Fibroblast of lung (primary cell): ENCODE measurements around the gene KIN. TPM values are rescaled to one million over a fixed set of nuclear protein-coding genes. Genes with fewer than 3 reads are reported as not detected.
"Not testable (repeated sequence)": the region's sequence is repeated elsewhere in the genome, so short reads cannot be mapped to it uniquely, and the experiment has no call there.

Experiments used
- DNase-seq, 2 donors: peaks; one replicate each; pipeline versions ENCODE4 v3.0.0 to v3.0.0-alpha.2; 2010; ENCODE audit warnings: low read depth in 2 of 2
- H2AFZ ChIP-seq: 2 replicates; pipeline ENCODE4 v1.5.1; 2012; ENCODE audit warnings: low read length, control low read depth, inconsistent platforms
- H3K27ac ChIP-seq: 2 replicates; pipeline ENCODE4 v1.5.1; 2011; ENCODE audit warnings: low read length, control low read depth; ENCODE audit not compliant: insufficient read depth
- H3K27me3 ChIP-seq: 2 replicates; pipeline ENCODE4 v1.5.1; 2011; ENCODE audit warnings: mild to moderate bottlenecking, low read length; ENCODE audit not compliant: control insufficient read depth, insufficient read depth
- H3K36me3 ChIP-seq: 2 replicates; pipeline ENCODE4 v1.5.1; 2011; ENCODE audit warnings: low read length; ENCODE audit not compliant: control insufficient read depth, insufficient read depth
- H3K4me1 ChIP-seq: 2 replicates; pipeline ENCODE4 v1.5.1; 2011; ENCODE audit warnings: low read length; ENCODE audit not compliant: control insufficient read depth, insufficient read depth; ENCODE audit errors: extremely low read depth
- H3K4me2 ChIP-seq: 2 replicates; pipeline ENCODE4 v1.5.1; 2011; ENCODE audit warnings: low read length, control low read depth; ENCODE audit not compliant: insufficient read depth; ENCODE audit errors: extremely low read depth
- H3K4me3 ChIP-seq, 4 experiments: fragments of 200-600 bp in 1 of 4; sonication (generic) in 1 of 4; replicated peaks in 1 of 4; 2 replicates each; pipeline ENCODE4 v1.5.1; 2011 to 2016; ENCODE audit warnings: low read length in 4 of 4, low read depth in 3 of 4, mild to moderate bottlenecking in 3 of 4, control low read depth in 2 of 4, inconsistent platforms in 1 of 4, mixed read lengths in 1 of 4; ENCODE audit not compliant: insufficient read depth in 1 of 4; ENCODE audit errors: control extremely low read depth in 1 of 4
- H3K79me2 ChIP-seq: 2 replicates; pipeline ENCODE4 v1.5.1; 2012; ENCODE audit warnings: mild to moderate bottlenecking, low read length, inconsistent platforms; ENCODE audit not compliant: control insufficient read depth, insufficient read depth
- H3K9ac ChIP-seq: 2 replicates; pipeline ENCODE4 v1.5.1; 2011; ENCODE audit warnings: mild to moderate bottlenecking, low read length, control low read depth; ENCODE audit not compliant: insufficient read depth
- H3K9me3 ChIP-seq: 2 replicates; pipeline ENCODE4 v1.5.1; 2012; ENCODE audit warnings: low read depth, low read length; ENCODE audit not compliant: control insufficient read depth, insufficient read depth
- H4K20me1 ChIP-seq: 2 replicates; pipeline ENCODE4 v1.5.1; 2011; ENCODE audit warnings: low read length; ENCODE audit not compliant: control insufficient read depth, insufficient read depth; ENCODE audit errors: extremely low read depth
- CTCF ChIP-seq, 2 donors: IDR thresholded peaks in 1 of 2; conservative IDR thresholded peaks in 1 of 2; 1 replicate in 1 of 2; 2 replicates in 1 of 2; pipeline ENCODE4 v1.5.1; 2011 to 2012; ENCODE audit warnings: low read length in 2 of 2, control low read depth in 1 of 2, inconsistent platforms in 1 of 2, low read depth in 1 of 2, mild to moderate bottlenecking in 1 of 2
- EZH2 ChIP-seq: IDR thresholded peaks from 2 replicates; pipeline ENCODE4 v1.5.1; 2012; ENCODE audit warnings: low read length, control low read depth, mild to moderate bottlenecking; ENCODE audit errors: missing control alignments
- polyA plus RNA-seq, 2 donors: library from polyadenylated mRNA; depleted of rRNA in 1 of 2; stranded (reverse) in 1 of 2; unstranded in 1 of 2; fragments of >200 nt; gene quantifications; 2 replicates each; pipeline ENCODE4 v1.2.1, GENCODE V29; 2011 to 2012; ENCODE audit warnings: missing spikeins in 1 of 2
- total RNA-seq: library from RNA; depleted of rRNA; stranded (reverse); fragments of >200 nt; gene quantifications from 2 replicates; pipeline ENCODE4 v1.2.1, GENCODE V29; 2014

Gene KIN
- total and polyA plus RNA-seq, 2 donors (not counting 1 experiment from before 2014, with no cell fraction given), result 9.6 to 10.1 TPM

- Histone ChIP-seq H3K79me2 (no peaks in the 10 kb centered on the region), H3K4me2 (no peak overlapping the region), H2AFZ (no peak overlapping the region), H3K4me1 (no peaks in the 10 kb centered on the region), H3K9me3 (no peaks in the 10 kb centered on the region), H3K9ac (no peak overlapping the region), H4K20me1 (no peaks in the 10 kb centered on the region), H3K4me3 (no peak overlapping the region), H3K27me3 (no peaks in the 10 kb centered on the region), H3K27ac (no peak overlapping the region), H3K36me3 (no peaks in the 10 kb centered on the region)
- TF ChIP-seq CTCF (conservative IDR thresholded peaks at IDR 0.05 in 1 of 2, IDR thresholded peaks at IDR 0.05 in 1 of 2; ENCODE audit: low read depth in 1 of 2, low read length in 2 of 2), result no peak
- no peak for TF ChIP-seq EZH2
- no peak for DNase-seq
Observed at GRCh38 chr10:7715515-7715914, 72.3 kb downstream of the KIN start.

- H3K4me2 ChIP-seq, H3K4me3 ChIP-seq, H4K20me1 ChIP-seq, H2AFZ ChIP-seq, H3K79me2 ChIP-seq, H3K27me3 ChIP-seq, DNase-seq, H3K27ac ChIP-seq, H3K9ac ChIP-seq, H3K4me1 ChIP-seq, H3K36me3 ChIP-seq, H3K9me3 ChIP-seq: not testable (repeated sequence)
Observed at GRCh38 chr10:7711075-7711474, 76.7 kb downstream of the KIN start.

GRCh38 chr10:7710446-7710845 lies 77.3 kb downstream of the KIN start:
- Histone ChIP-seq H4K20me1 (no peaks in the 10 kb centered on the region), H3K4me3 (no peak overlapping the region), H3K79me2 (no peaks in the 10 kb centered on the region), H3K27me3 (no peaks in the 10 kb centered on the region), H3K4me2 (no peak overlapping the region), H2AFZ (no peak overlapping the region), H3K27ac (no peak overlapping the region), H3K9ac (no peak overlapping the region), H3K9me3 (no peaks in the 10 kb centered on the region), H3K36me3 (no peaks in the 10 kb centered on the region), H3K4me1 (no peaks in the 10 kb centered on the region)
- no peak for DNase-seq
- TF ChIP-seq EZH2 (no peak), CTCF (conservative IDR thresholded peaks at IDR 0.05 in 1 of 2, IDR thresholded peaks at IDR 0.05 in 1 of 2; ENCODE audit: low read depth in 1 of 2, low read length in 2 of 2) (no peak)

- no peaks in the 10 kb centered on the region for H3K79me2 ChIP-seq
- H3K27ac ChIP-seq, result no peak overlapping the region
- no peak overlapping the region for H3K9ac ChIP-seq
- H2AFZ ChIP-seq, result no peak overlapping the region
- H3K4me3 ChIP-seq, result no peak overlapping the region
- no peak overlapping the region for H3K4me2 ChIP-seq
- H3K36me3 ChIP-seq, result no peaks in the 10 kb centered on the region
- TF ChIP-seq CTCF (conservative IDR thresholded peaks at IDR 0.05 in 1 of 2, IDR thresholded peaks at IDR 0.05 in 1 of 2; ENCODE audit: low read depth in 1 of 2, low read length in 2 of 2) (no peak), EZH2 (no peak)
- no peaks in the 10 kb centered on the region for H4K20me1 ChIP-seq
- no peaks in the 10 kb centered on the region for H3K4me1 ChIP-seq
- DNase-seq, result no peak
- no peaks in the 10 kb centered on the region for H3K9me3 ChIP-seq
- H3K27me3 ChIP-seq, result no peaks in the 10 kb centered on the region
Observed at GRCh38 chr10:7708832-7709231, 79.0 kb downstream of the KIN start.
